ENCODE data around the gene TMEM145. TPM values are rescaled to one million over a fixed set of nuclear protein-coding genes. Genes with fewer than 3 reads are reported as not detected.

TMEM145 gene
- total RNA-seq, 2 experiments from 2014 or later, result 1.8 TPM; not detected in 1

DNA sequence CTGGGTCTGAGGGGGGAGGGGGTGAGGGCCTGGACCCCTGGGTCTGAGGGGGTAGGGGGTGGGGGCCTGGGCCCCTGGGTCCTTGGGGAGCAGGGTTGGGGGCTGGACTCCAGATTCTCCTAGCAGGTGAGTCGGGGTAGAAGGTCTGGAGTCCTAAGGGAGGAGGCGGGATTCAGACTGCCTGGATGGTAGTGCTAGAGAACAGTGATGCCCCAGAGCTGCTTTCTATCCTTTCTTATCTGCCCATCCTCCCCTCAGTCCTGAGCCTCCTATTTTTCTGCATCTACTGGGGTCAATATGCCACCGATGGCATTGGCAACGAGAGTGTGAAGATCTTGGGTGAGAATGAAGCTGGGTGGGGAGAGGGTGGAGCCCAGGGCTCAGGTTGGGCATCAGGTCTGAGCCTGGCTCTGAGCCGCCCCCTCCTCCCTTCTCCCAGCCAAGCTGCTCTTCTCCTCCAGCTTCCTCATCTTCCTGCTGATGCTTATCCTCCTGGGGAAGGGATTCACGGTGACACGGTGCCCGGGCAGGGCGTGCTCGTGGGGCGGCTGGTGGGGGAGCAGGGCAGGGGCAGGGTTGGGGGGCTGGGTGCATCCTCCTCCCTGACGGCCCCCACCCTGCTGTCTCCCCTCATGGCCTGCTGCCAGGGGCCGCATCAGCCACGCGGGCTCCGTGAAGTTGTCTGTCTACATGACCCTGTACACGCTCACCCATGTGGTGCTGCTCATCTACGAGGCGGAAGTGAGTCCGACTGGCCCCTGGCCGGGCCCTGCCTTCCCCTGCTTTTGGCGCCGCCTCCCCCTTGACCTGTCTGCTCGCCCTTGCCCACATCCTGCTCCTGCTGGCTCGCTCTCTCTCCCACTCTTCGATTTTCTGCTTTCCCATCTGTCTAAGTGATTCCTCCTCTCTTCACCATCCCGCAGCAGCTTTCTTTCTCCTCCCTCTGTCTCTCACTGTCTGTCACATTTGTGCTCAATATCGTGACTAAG is 3.4 kb downstream of the TMEM145 start:
- Histone ChIP-seq H4K20me1 (ENCODE audit: insufficient read depth, low read length) (no peaks in the 10 kb centered on the region), H3K27ac (ENCODE audit: low read depth, low read length, poor library complexity, severe bottlenecking) (peak overlapping the region; percentile 44), H3K36me3 (ENCODE audit: insufficient read depth, low read length) (no peaks in the 10 kb centered on the region), H3K4me1 (ENCODE audit: insufficient read depth, low read length, poor library complexity, severe bottlenecking) (peaks cover 28% of the 10 kb centered on the region), H3K4me3 (ENCODE audit: low read depth, low read length, poor library complexity, severe bottlenecking) (peak overlapping the region; percentile 24), H3K9me3 (ENCODE audit: low read length) (no peaks in the 10 kb centered on the region), H3K79me2 (ENCODE audit: insufficient read depth, low read depth, low read length) (no peaks in the 10 kb centered on the region), H3K4me2 (ENCODE audit: low read length) (peak overlapping the region; percentile 50), H2AFZ (ENCODE audit: low read length) (peak overlapping the region; percentile 63), H3K9me2 (ENCODE audit: insufficient read depth, low read length) (no peaks in the 10 kb centered on the region)
- peak; percentile 55 for DNase-seq (ENCODE audit: low spot score)
- intact Hi-C loops (cut with micrococcal nuclease; ENCODE audit: unreplicated experiment), result no loop called here
- ChIA-PET CTCF (ENCODE audit: unreplicated experiment) (no interaction called here), POLR2A (interaction anchor here (0.7 kb wide), 1 partner anchor 36 kb away, joined by 7 read pairs; no protein-coding TSS in a partner anchor)
- TF ChIP-seq EZH2phosphoT487 (IDR thresholded peaks at IDR 0.05; ENCODE audit: borderline replicate concordance, low read depth, low read length), result no peak
- no peak for TF ChIP-seq CTCF (conservative IDR thresholded peaks at IDR 0.05; ENCODE audit: low read length)
- BruUV-seq (replicated peaks), result no TSS peak

- ChIA-PET CTCF (ENCODE audit: unreplicated experiment) (no interaction called here), POLR2A (no interaction called here)
- H3K4me3 ChIP-seq (ENCODE audit: low read depth, low read length, poor library complexity, severe bottlenecking), result peak overlapping the region; percentile 24
- H4K20me1 ChIP-seq (ENCODE audit: insufficient read depth, low read length), result no peaks in the 10 kb centered on the region
- H3K36me3 ChIP-seq (ENCODE audit: insufficient read depth, low read length), result no peaks in the 10 kb centered on the region
- peaks cover 28% of the 10 kb centered on the region for H3K4me1 ChIP-seq (ENCODE audit: insufficient read depth, low read length, poor library complexity, severe bottlenecking)
- H3K79me2 ChIP-seq (ENCODE audit: insufficient read depth, low read depth, low read length), result no peaks in the 10 kb centered on the region
- TF ChIP-seq CTCF (conservative IDR thresholded peaks at IDR 0.05; ENCODE audit: low read length) (peak; percentile 55), EZH2phosphoT487 (IDR thresholded peaks at IDR 0.05; ENCODE audit: borderline replicate concordance, low read depth, low read length) (no peak)
- intact Hi-C loops (cut with micrococcal nuclease; ENCODE audit: unreplicated experiment), result no loop called here
- BruUV-seq (replicated peaks), result no TSS peak
- peak overlapping the region; percentile 44 for H3K27ac ChIP-seq (ENCODE audit: low read depth, low read length, poor library complexity, severe bottlenecking)
- peak; percentile 48 for DNase-seq (ENCODE audit: low spot score)
- H3K9me2 ChIP-seq (ENCODE audit: insufficient read depth, low read length), result no peaks in the 10 kb centered on the region
- H2AFZ ChIP-seq (ENCODE audit: low read length), result peak overlapping the region; percentile 63
- H3K9me3 ChIP-seq (ENCODE audit: low read length), result no peaks in the 10 kb centered on the region
- H3K4me2 ChIP-seq (ENCODE audit: low read length), result peak overlapping the region; percentile 50
Measured at GRCh38 chr19:42317535-42317934, 4.4 kb downstream of the TMEM145 start.

DNA sequence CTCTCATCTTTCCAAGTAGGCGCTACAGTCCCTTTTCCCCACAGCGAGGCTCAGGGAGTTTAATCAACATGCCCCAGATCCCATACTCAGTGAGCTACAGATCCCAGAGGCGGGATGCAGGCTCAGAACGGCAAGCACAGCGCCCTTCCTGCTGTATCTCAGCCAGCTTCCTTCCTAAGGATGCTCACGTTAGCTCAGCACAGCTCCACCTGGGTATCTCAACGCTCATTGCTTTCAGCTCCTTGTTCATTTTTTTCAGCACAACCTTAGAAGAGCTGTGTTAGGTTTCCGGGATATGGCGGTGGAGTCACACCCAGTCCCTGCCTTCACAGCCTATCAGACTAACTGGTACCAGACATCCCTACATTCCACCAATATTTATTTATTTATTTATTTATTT is 9.2 kb downstream of the TMEM145 start:
- Histone ChIP-seq H4K20me1 (ENCODE audit: insufficient read depth, low read length) (no peaks in the 10 kb centered on the region), H3K4me1 (ENCODE audit: insufficient read depth, low read length, poor library complexity, severe bottlenecking) (peaks cover 31% of the 10 kb centered on the region), H3K27ac (ENCODE audit: low read depth, low read length, poor library complexity, severe bottlenecking) (no peak overlapping the region), H3K9me2 (ENCODE audit: insufficient read depth, low read length) (no peaks in the 10 kb centered on the region), H3K4me3 (ENCODE audit: low read depth, low read length, poor library complexity, severe bottlenecking) (no peak overlapping the region), H2AFZ (ENCODE audit: low read length) (no peak overlapping the region), H3K4me2 (ENCODE audit: low read length) (no peak overlapping the region), H3K9me3 (ENCODE audit: low read length) (no peaks in the 10 kb centered on the region), H3K36me3 (ENCODE audit: insufficient read depth, low read length) (no peaks in the 10 kb centered on the region), H3K79me2 (ENCODE audit: insufficient read depth, low read depth, low read length) (peaks cover 17% of the 10 kb centered on the region; the same call in 1 of the 2 replicates)
- ChIA-PET CTCF (ENCODE audit: unreplicated experiment) (no interaction called here), POLR2A (no interaction called here)
- no TSS peak for BruUV-seq (replicated peaks)
- intact Hi-C loops (cut with micrococcal nuclease; ENCODE audit: unreplicated experiment), result no loop called here
- no peak for DNase-seq (ENCODE audit: low spot score)
- no peak for TF ChIP-seq EZH2phosphoT487 (IDR thresholded peaks at IDR 0.05; ENCODE audit: borderline replicate concordance, low read depth, low read length)
- TF ChIP-seq CTCF (conservative IDR thresholded peaks at IDR 0.05; ENCODE audit: low read length), result no peak

Data from OCI-LY7 (cell line).